Sigmoid colon (tissue), 4 donors: Measurements from ENCODE around the gene DPF1.

Experiments
- CTCF ChIP-seq, 4 experiments: fragments of 450-650 bp in 3 of 4; fragments of 200-600 bp in 1 of 4; IDR thresholded peaks; one replicate each; pipeline ENCODE4 v1.5.1; 2016 to 2019; ENCODE audit warnings: antibody characterized with exemption in 4 of 4, mild to moderate bottlenecking in 3 of 4, moderate library complexity in 2 of 4
- POLR2A ChIP-seq, 2 donors: fragments of 450-650 bp; IDR thresholded peaks; one replicate each; pipeline ENCODE4 v1.6.1; 2016; ENCODE audit warnings: antibody characterized with exemption in 2 of 2, mild to moderate bottlenecking in 2 of 2, moderate library complexity in 2 of 2
- POLR2AphosphoS5 ChIP-seq, 4 donors: sonication (generic); formaldehyde crosslinking; IDR thresholded peaks; one replicate each; pipeline ENCODE4 v1.6.1; 2017; ENCODE audit warnings: antibody characterized with exemption in 4 of 4

- TF ChIP-seq POLR2A (IDR thresholded peaks at IDR 0.05), result no peak
- no peak for TF ChIP-seq POLR2AphosphoS5 (IDR thresholded peaks at IDR 0.05)
- TF ChIP-seq CTCF (IDR thresholded peaks at IDR 0.05), result no peak
These were observed 40.6 kb downstream of the DPF1 start for GRCh38 chr19:38183251-38183897.
